EH (cell line): ENCODE results near the gene USP1.

ENCODE experiments used
- DNase-seq: peaks from one replicate; pipeline ENCODE4 v3.0.0-alpha.2; 2015; ENCODE audit warnings: low read depth

Gene USP1, protein sequence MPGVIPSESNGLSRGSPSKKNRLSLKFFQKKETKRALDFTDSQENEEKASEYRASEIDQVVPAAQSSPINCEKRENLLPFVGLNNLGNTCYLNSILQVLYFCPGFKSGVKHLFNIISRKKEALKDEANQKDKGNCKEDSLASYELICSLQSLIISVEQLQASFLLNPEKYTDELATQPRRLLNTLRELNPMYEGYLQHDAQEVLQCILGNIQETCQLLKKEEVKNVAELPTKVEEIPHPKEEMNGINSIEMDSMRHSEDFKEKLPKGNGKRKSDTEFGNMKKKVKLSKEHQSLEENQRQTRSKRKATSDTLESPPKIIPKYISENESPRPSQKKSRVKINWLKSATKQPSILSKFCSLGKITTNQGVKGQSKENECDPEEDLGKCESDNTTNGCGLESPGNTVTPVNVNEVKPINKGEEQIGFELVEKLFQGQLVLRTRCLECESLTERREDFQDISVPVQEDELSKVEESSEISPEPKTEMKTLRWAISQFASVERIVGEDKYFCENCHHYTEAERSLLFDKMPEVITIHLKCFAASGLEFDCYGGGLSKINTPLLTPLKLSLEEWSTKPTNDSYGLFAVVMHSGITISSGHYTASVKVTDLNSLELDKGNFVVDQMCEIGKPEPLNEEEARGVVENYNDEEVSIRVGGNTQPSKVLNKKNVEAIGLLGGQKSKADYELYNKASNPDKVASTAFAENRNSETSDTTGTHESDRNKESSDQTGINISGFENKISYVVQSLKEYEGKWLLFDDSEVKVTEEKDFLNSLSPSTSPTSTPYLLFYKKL

DNA sequence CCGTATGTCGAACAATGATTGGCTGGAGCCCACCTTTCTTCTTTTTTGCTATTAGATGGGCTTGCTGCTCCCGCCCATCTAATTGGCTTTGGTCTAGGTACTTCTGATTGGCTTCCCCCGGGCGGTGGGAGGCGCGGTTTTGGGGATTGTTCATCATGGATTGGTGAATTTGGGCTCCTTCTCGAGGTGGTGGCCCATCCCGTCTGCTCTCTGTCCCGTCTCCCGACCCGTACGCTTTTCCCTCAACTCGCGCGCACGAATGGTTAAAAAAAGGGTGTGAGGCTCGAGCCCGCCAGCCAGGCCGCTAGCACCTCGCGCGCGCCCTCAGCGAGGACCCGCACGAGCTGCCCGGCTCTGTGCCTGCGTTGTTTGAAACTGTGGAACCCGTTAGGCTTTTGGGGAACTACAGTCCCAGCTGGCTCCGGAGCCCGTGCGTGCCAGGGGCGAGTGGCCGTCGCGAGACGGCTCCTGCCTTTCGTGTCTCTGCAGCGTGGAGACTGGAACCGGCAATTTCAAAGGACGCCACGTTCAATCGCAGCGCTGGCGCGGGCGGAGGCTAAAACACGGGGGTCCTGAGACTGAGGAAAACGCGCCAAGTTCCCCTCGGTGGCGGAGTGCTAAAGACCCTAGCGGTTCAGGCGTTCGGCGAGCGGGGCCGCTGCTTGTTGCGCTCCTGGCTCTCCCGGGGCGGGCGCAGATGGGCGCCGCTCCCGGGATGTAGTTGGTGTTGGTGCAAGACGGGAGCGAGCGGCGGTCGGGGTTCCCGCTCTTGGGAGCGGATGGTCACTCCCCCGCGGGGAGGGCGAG, at the start of gene USP1:
TSS of gene USP1 (plus strand) at position 584 of the 807 bp plus-strand sequence. CDS start 2,819 bp downstream, outside the sequence.
- DNase-seq: peak; percentile 100

DNA sequence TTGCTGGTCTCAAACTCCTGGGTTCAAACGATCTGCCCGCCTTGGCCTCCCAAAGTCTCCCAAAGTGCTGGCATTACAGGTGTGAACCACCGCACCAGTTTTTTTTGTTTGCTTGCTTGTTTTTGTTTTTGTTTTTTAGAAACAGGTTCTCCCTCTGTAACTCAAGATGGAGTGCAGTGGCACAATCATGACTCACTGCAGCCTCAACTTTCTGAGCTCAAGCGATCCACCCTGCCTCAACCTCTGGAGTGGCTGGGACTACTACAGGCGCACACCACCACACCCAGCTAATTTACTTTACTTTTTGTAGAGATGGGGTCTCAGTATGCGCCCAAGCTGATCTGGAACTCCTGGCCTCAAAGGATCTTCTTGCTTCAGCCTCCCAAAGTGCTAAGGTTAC, 47.3 kb upstream of the USP1 start:
- no peak for DNase-seq

DNA sequence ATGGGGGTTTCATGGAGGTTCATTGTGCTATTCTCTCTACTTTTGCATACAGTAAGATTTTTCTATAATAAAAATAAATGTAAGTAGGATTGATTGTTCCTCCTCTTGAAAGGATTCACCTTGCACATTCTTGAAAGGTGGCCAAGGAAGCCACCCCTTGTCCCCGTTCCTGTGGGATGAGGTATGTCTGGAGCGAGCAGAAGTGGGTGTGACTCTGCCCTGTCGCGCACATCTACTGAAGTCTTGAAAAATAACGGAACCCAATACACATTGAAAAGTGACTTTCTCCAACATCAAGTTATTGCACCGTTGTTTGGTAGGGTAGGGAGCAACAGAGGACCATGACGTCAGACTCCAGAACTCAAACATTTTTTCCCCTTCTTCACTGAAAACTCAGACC, 46.8 kb upstream of the USP1 start:
- DNase-seq: no peak

DNA sequence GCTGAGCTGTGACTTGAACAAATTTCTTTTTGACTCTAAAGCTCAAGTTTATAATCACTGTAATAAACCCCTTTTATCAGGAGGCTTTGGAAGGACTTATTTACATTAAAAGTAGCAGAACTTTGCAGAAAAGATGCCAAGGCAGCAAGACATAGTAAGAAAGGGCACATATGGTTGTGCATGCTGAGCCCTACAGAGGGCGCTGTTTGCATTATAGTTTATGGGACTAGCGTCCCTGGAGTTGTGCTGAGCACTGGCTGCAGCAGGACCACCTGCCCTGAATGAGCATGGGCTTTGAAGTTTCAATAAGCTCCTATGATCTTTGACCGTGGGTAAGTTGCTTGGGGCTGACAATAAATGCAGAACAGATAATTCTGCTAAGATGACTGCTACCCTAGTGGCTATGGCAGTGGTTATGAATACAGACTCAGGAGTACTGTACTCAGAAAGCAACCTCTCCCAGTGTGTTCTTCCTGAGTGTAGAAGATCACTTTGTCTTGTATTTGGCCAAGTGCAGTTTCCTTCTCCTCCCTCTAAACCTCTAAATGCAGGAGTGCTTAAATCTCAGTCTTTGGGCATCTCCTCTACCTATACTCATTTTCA, 45.4 kb upstream of the USP1 start:
- peak; percentile 26 for DNase-seq

DNA sequence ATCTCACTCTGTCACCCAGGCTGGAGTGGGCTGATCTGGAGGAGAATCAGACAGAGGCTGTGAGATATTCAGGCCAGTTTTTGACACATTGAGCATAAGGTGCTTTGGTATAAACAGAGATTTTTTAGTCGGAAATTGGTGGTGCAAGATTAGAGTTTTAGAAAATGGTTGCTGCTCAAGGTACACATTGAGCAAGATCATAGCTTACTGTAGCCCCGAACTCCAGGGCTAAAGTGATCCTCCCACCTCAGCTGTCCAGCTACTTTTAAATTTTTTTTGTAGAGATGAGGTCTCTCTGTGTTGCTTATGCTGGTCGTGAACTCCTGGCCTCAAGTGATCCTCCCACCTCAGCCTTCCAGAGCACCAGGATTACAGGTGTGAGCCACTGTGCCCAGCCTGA, 43.9 kb upstream of the USP1 start:
- no peak for DNase-seq

DNA sequence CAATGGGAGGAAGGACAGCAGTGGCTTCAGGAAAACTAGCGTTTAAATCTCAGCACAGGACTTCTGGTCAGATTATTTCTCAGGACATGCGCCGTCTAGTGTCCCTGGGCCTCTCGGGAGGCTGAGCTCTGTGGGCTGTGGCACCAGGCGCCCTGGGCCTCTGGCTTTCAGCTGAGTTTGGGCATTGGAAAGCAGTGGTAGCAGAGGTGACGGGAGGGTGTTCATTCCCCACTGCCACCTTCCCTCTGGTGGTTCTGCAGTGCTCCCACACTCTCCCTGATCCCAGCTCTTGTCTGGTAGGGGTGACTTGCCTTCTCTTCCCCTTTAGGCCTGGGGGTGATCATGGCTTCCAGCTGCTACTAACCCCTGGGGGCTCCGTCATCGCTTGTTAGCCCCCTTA, 42.2 kb upstream of the USP1 start:
- DNase-seq: no peak

DNA sequence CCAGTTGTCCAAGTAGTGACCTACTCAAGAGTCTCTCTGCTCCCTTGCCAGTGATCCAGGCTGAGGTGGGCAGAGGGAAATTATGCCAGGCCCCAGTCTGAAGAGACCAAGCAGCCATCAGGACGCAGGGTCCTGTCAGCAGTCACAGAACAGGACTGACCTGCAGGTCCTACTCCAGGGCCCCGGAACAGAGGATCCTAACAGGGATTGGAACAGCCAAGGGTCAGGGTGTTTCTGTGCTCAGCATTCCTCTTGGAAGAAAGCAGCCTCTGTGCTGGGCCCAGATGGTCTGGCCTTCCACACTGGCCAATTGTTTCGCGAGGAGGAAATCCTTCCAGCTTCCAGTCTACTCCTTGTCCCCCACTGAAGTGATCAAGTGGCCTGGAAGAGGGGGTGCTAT, 41.6 kb upstream of the USP1 start:
- no peak for DNase-seq

DNA sequence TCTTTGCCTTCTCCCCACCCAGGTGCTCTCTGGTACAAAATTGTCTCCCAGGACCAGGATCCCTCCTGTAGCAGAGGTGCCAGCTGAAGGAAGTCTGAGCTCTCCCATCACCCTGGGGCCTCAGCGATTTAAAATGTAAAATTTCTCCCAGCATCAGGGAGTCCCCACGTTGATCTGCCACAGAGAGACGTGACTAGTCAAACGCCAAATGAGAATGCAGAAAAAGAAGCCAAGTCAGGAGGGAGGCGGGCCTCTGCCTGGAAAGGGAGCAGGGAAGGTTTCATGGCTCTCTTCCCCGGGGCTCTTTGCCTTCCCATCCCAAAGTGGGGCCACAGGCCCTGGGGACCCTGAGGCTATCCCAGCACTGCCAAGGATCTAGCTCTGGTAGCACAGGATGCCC, 40.0 kb upstream of the USP1 start:
- no peak for DNase-seq

DNA sequence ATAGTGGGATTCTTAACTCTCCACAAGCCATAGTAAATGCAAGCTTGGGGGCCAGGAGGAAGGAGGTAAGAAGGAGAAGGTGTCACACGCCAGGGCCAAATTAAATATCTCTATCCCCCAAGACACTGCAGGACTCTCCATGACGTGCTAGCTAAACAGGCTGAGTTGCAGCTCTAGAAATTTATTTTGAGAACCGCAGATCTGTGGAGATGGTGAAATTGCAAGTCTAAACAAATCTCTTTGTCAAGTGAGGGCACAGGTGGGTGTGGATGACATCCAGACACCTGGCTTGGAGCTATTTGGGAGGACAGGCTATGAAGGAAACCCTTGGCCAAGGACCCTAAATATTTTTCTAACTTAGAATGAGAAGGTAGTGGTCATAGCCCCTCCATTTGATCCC, 39.5 kb upstream of the USP1 start:
- no peak for DNase-seq

DNA sequence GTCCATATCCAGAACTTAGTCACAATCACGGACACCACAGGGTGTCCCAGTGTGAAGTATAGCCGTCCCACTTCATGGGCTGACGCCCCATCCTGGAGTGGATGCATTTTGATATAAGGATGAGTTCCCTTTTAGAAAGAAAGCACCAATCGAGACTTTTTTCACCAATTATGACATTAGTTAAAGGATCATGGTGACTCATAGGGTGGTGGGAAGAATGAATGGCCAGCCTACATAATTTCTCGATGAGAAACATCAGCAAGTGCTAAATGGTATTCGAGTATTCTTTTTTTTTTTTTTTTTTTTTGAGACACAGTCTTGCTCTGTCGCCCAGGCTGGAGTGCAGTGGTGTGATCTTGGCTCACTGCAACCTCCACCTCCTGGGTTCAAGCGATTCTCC, 38.5 kb upstream of the USP1 start:
- peak; percentile 85 for DNase-seq

DNA sequence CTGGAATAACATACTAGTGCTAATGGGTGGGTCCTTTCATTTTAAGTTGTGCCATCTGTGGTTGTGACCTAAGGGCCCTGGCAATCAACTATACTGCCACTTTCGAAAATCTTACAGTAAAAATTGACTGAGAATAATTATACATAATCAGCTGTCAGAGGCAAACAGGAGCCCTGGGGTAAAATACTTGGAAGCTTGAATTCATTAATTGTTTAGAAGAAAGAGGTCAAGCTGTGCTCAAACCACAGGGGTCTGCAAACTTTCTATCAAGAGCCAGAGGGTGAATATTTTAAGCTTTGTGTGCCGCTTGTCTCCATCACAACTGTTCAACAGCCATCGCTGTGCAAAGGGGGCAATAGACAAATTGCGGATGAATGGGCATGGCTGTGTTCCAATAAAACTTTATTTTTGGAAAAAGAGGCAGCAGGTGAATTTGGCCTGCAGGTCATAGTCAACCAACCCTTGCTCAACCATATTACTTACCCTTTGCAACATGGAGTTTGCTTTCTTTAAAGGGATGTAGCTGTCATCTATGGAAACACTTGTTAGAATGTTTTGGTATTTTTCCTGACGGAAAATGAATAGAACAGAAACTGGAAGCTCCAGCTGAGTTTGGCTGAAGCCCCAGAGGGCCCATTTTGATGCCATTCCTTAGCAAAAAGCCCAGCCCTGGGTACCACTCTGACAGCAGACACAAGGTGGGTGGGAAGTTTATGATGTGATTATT, 35.7 kb upstream of the USP1 start:
- no peak for DNase-seq

DNA sequence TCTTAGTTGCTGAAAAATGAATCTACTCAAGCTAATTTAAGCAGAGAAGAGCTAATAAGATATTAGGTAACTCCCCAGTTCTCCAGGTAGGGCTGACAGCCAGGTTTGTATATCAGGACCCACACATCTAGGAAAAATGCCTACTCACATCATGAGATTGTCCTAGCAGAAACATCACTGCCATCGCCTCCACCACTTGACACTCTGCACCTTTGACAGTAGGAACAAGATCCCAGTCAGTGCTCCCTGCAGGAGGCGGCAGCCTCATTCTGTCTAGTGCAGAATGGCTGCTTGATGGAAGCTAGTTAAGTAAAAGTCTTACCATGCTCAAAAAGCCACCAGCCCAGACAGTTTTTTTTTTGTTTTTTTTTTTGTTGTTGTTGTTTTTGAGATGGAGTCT, 31.6 kb upstream of the USP1 start:
- DNase-seq: no peak

DNA sequence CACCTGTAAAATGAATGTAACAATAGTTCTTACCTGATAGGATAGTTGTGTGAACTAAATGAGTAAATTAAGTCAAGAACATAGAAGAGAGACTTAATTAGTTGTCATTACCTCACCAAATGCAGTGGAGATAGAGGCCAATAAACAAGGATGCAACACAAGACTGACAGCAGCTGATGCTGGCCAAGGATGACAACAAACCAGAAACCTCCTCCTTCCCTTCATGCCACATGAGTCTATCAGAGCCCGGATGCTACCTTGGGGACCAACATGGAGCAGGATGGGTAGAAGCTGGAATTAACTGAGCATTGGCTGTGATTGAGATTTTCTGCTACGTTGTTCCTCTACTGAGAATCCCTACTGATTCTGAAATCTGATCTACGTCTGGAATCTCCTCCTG, 30.3 kb upstream of the USP1 start:
- DNase-seq: no peak

DNA sequence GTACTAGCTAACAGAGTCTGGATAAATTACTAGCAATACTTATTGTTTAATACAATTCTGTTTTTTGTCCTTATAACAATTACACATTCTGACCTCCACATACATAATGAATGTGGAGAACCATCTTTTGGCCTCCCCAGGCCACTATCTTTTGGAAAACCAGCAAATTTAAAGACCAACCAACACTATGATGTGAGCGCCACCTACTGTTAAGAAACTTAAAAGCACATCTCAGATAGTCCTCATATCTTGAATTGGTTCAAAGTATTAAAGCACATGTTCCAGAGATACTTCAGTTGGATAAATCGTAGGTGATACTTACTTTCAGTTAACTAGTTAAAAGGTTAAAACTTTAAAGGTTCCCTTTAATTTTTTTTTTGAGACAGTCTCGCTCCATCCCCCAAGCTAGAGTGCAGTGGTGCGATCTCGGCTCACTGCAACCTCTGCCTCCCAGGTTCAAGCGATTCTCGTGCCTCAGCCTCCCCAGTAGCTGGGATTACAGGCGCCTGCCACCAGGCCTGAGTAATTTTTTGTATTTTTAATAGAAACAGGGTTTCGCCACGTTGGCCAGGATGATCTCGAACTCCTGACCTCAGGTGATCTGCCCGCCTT, 29.3 kb upstream of the USP1 start:
- DNase-seq: peak; percentile 63

DNA sequence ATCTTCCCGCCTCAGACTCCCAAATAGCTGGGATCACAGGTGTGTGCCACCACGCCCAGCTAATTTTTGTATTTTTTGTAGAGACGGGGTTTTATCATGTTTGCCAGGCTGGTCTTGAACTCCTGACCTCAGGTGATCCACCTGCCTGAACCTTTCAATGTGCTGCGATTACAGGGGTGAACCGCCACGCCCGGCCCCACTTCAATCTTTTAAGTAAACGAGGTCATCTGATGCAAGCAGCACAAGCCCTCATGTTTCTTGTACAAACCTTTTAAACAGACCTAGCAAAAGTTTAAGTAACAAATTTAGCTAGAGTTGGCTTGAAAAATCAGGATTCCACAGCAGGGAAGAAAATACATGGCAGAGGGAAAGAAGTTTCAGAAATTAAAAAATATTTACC, 21.2 kb upstream of the USP1 start:
- no peak for DNase-seq

DNA sequence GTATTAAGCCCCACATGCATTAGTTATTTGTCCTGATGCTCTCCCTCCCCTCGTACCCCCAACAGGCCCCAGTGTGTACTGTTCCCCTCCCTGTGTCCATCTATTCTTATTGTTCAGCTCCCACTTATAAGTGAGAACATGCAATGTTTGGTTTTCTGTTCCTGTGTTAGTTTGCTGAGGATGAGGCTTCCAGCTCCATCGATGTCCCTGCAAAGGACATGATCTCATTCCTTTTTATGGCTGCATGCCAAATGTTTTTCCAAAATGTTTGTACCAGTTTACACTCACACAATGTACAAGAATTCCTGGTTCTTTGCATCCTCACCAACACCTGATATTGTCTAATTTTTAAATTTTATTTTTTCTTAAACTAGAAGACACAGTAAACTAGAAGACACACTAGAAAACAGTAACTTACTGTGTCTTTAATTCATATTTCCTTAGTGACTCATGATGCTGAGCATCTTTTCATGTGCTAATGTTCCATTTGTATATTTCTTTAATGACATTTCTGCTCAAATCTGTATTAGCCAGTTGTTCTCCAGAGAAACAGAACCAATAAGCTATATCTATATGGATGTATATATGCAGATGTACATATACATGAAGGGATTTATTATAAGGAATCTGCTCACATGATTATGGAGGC, 19.4 kb upstream of the USP1 start:
- DNase-seq: peak; percentile 39

DNA sequence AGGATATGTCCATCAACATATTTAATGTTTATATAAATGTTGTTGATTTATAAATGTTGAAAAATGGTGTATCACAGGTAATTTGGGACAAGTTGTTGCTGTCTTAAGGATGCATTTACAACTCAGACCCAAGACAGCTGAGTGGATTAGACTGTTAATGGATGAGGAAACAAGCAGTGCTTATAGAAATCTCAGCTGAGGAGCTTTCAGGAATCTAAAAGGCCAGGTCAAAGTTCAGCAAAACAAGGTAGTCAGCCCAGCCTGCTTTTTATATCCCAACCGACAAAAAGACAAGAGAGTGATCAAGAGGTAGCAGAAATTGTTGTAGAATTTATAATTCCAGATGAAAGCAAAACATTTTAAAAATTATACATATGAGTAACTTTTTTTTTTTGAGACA, 16.6 kb upstream of the USP1 start:
- DNase-seq: no peak

DNA sequence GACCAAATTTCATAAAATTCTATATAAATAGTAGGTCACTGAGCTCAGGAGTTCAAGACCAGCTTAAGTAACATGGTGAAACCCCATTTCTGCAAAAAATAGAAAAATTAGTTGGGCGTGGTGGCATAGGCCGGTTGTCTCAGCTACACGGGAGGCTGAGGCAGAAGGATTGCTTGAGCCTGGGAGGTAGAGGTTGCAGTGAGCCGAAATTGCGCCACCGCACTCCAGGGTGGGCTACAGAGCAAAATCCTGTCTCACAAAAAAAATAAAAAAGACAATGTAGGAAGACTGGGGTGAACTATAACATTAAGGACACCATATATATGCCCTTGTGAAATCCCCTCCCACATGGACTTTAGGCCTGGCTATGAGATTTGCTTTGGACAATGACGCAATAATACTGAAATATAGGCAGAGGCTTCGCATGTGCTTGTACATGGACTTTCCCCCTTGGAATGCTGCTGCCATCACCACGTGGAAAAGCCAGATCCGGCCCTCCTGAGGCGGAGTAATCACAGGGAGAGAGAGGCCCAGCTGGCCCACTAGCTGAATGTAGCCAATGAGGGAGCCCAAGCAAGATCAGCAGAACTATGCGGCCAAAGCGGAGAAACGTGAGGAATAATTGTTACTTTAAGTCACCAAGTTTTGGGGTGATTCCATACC, 13.1 kb upstream of the USP1 start:
- DNase-seq: no peak

DNA sequence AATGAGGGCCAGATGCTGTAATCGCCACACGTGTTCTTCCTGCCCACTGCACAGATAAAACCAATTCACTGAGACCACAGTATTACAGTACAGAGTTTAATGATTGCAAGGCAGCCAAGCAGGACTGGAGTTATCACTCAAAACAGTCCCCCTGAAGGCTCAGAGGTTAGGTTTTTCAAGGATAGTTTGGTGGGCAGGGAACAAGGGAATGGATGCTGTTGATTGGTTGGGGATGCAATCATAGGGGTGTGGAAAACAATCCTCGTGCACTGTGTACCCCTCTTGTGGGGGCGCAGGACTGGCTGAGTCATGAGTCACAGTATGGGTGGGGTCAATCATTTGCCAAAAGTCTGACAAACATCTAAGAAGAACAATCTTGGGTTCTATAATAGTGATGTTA, 12.4 kb upstream of the USP1 start:
- peak; percentile 26 for DNase-seq

DNA sequence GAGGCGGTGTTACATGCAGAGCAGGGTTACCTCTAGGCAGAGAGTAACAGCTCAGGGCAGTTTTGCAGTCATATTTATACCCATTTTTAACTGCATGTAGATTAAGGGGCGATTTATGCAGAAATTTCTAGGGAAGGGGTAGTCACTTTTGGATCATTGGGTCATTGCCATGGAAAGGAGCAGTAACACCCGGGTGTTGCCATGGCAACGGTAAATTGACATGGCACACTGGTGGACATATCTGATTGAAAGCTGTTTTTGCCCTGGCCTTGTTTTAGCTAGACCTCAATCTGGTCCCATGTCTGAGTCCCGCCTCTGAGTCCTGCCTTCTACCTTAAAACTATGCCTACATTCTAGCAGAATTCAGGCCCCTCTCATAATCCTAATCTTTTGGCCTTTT, 11.8 kb upstream of the USP1 start:
- no peak for DNase-seq
